Islet of Langerhans (tissue), 1 donor: ENCODE data around the gene ROR2.

Source experiments
- FAIRE-seq: peaks from one replicate; lab custom pipeline; 2011; peaks lifted over from hg19 to GRCh38; lab: Jason Lieb, UNC

ROR2 gene

DNA sequence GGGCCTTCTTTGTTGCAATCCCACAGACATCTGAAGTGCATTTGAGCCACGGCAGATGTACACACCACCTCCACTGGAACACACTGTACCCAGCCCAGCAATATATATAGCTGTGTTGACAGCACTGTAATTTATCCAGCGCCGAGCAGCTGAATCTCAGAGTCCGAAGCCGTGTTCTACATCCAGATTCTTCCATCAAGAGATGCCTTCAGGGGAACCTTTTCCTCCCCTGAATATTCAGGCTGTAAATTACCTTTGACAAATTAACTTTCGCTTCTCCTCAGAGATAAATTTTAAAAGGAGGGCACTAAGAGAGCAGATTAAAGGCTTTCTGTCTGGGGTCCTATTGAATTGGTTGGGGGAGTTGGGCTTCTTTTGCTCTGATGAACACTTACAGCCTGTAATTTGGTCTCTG, 76.4 kb downstream of the ROR2 start:
- FAIRE-seq: no peak

GRCh38 chr9:91868732-91869391, 81.2 kb downstream of the ROR2 start:
- FAIRE-seq: no peak

- FAIRE-seq: no peak
Measured at GRCh38 chr9:91867740-91868139, 82.3 kb downstream of the ROR2 start.

- FAIRE-seq: no peak
Measured at GRCh38 chr9:91865041-91865440, 85.0 kb downstream of the ROR2 start.

DNA sequence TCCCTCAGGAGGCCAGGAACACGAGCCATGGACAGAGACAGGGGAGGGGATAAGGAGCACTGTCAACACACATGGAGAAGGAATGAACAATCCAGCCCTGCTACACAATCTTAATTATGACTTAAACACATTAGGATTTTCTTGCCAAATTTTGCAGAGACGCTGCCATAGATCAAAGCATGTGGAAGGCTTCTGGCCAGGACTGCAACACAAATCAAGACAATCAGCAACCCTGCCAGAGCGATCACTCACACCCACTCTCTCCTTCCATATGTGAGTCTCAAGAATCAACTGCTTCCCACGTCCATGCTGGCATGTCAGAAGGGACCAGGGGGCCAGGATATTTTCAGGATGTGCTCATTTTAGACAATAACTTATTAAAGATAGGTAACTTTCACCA, 85.6 kb downstream of the ROR2 start:
- no peak for FAIRE-seq

DNA sequence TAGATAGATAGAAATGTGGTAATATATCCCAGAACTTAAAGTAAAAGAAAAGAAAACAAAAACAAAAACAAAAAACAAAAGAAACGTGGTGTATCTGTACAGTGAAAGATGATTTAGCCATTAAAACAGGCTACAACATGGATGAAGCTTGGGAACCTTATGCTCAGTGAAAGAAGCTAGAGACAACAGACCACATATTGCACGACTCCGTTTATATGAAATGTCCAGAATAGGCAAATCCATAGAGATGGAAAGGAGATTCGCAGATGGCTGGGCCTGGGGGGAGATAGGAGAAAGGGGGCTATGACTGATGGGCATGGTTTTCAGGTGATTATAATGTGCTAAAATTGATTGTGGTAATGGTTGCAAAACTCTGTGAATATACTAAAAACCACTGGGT, 86.6 kb downstream of the ROR2 start:
- no peak for FAIRE-seq

DNA sequence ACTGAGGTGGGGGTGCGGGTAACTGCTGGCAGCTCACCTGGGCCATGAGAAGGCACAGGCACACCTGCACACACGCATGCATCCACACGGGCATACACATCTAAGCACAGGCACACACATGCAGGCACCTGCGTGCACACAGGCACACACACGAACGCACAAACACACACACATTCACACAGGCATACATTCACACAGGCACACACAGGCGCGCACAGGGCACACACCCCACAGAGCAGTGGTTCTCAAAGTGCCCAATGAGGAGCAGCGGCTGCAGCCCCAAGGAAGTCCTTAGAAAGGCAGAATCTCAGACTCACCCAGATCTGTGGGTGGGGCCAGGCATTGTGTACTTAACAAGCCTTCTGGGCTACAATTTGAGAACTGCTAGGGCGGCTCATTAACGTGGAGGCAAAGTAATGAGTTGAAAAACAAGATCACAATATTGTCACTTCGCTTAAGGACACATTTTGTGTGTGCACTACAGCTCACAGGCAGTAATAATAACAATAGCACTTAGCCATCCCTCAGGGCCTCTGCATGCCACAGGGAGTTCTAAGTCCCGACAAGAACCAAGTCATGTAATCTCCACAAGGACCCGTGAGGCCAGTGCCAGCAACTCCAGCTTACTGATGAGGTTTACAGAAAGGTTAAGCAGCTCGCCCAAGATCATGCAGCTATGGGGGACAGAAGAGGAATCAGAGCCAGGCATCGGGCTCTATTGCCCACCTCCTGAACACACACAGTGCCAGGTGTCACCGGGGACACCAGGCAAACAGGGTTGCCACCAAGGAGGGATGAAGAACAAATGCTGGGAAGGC, 91.6 kb downstream of the ROR2 start:
- FAIRE-seq: no peak

- FAIRE-seq: no peak
Measured at GRCh38 chr9:91857291-91858212, 92.5 kb downstream of the ROR2 start.

- FAIRE-seq: no peak
Measured at GRCh38 chr9:91856419-91856818, 93.6 kb downstream of the ROR2 start.

- FAIRE-seq: no peak
Measured at GRCh38 chr9:91855196-91855595, 94.8 kb downstream of the ROR2 start.

DNA sequence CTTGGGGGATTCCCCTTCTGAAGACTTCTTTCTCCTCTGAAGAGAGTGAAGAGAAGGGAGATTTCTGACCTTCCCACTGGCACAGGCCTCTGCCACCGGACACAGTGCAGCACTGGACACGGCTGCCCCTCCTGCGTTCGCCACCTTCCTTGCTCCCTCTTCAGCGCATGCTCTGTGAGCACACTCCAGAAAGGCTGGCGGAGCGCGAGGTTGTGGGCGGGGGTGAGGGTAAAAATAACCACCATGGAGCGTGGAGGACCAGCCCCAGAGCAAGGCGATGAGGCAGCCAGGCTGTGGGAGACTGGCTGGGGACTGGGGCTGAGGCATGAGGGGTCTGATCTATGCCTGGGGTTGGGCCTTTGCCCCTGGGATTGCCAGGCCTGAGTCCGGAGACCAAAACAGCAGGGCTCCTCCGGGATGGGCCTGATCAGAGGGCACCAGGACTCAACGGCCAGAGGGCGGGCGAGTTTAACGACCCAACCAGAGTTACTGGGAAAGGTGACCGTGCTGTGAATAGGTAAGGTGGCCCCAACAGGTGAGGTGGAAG, 97.2 kb downstream of the ROR2 start:
- no peak for FAIRE-seq

DNA sequence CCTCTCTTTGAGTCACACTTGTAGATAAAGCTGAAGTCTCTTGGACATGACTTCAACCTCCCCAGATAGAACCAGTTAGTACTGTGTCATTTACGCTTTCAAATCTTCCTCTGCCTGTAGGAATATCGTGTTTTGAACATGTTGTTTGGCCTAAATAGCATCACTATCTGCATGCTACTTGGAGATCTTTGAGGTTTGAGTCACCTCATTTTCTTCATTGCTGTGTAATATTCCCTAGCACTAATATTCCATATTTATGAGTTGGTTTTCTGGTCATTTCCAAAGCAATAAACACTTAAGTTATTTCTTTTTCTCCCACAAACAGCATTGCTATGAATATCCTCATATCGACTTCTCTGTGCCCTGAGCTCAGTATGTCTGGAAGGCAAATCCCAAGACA, 100.3 kb downstream of the ROR2 start:
- no peak for FAIRE-seq

- FAIRE-seq: no peak
Measured at GRCh38 chr9:91848146-91848545, 101.9 kb downstream of the ROR2 start.

DNA sequence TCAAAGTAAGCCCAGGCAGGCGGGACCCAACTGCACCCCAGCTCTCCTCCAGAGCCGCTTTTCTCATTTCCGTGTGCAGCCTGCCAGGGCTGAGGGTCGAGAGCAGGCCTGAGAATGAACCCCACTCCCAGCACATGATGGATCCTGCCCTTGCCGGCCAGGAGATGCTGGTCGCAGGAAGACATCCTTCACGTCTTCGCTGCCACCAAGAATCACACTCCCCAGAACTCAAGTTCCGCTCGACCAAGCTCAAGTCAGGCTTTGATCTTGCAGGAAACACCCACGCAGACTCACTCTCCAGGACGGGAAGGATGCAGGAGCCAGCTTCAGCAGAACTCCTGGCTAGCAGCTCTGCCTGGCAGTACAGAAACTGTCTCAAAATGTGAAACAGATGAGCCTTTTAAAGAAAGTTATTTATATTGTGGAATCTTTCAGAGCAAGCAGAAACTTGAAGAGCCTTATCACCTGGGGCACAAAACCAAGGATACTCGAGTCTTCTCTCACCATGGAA, 102.4 kb downstream of the ROR2 start:
- no peak for FAIRE-seq

- no peak for FAIRE-seq
Measured at GRCh38 chr9:91845879-91846278, 104.1 kb downstream of the ROR2 start.

DNA sequence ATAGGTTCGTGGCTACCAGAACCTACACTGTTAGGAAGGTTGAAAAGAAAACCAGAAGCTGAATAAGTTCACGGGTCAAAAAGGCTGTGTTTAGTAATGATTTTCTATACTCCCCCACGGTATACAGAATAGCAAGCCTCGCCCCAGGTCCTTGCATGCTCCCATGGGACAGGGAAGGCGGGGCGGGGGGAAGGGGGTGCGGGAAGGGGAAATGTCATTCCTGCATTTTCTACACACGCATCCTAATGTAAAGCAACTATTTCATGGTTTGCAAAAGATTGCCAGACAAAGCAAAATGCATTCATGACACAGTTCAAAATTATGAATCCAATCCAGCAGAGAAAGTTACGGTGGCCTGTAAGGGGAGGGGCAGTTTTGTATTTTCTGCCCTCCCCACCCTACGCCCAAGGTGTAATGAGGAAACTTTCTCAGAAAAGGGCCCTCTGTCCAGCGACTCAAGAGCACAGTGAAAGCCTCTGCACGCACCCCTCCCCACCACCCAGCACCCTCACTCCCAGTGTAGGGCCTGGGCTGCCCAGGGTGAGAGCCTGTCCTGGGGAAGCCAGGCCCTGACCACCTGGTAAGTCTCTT, 105.2 kb downstream of the ROR2 start:
- no peak for FAIRE-seq

GRCh38 chr9:91844190-91844589, 105.8 kb downstream of the ROR2 start:
- no peak for FAIRE-seq

DNA sequence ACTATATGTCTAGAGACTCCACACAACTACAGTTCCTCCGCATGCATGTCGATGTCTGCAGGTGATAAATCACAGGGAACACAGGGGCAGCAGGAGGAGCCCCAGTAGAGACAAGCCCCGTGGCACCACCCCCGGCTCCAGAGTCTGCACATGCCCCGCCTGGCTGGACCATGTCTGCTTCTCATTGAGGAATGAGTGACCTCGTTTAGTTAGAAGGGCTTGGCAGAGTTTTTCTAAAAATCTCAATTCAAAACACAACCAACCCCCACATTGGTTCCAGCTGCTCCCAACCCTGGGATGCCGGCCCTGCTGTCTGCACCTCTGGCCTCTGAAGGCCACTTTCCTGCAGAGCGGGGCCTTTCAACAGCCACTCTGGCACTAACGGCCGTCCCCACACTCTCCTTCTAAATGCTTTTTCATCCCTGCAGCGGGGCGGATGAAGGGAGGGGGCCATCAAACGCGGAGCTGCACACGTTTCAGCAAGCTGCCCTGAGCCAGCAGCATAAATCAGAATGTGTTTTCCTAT, 106.3 kb downstream of the ROR2 start:
- FAIRE-seq: no peak

- no peak for FAIRE-seq
Measured at GRCh38 chr9:91843093-91843492, 106.9 kb downstream of the ROR2 start.

DNA sequence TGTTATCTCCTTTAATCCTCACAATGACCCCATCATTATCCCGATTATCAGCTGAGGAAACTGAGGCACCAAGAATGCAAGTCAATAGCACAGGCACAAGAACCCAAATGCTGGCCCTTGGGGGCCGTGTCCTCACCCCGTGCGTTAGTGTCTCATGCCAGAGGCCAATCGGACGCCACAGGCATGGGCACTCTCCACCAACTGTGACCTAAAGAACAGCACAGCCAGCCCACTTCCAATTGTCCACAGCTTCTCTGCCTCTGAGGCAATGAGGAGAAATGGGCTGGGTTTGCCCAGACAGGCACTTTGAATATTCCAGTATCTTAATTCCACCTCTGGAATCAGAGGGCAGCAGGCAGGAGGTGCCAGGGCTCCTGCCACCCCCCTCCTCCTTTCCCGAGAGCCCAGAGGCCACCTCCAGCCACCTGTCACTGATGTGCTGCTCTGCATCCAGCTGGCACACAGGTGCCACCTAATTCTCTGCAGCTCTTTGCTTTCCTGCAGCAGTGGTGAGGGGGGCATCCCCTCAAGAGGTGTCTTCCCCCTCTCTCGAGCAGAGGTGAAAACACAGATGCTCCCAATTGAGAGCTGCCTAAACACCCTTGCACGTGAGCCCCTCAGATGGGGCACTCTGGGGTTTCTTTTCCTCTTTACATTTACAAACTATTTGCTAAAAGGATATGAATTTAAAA, 107.5 kb downstream of the ROR2 start:
- no peak for FAIRE-seq

GRCh38 chr9:91841591-91841990, 108.4 kb downstream of the ROR2 start:
- no peak for FAIRE-seq
